A549 (cell line): Measurements from ENCODE around the gene PUS1. TPM values are rescaled to one million over a fixed set of nuclear protein-coding genes. Genes with fewer than 3 reads are reported as not detected.

Experiments used
- ATAC-seq, 2 experiments: fragments of 200-7000 bp in 1 of 2; fragments of >200 bp in 1 of 2; cut with Nextera tagmentation in 1 of 2; cut with Tn5 transposase in 1 of 2; 3 replicates each; pipeline versions ENCODE4 v1.8.0 to v1.9.1; 2018 to 2020; ENCODE audit warnings: mild to moderate bottlenecking in 1 of 2, moderate library complexity in 1 of 2
- CTCF ChIA-PET: fragments of 300-600 bp; sonication (Branson Sonifier 250); formaldehyde crosslinking; extraction: SDS; loops from one replicate; lab custom pipeline; 2021; ENCODE audit warnings: antibody characterized with exemption, inconsistent platforms; lab: Yijun Ruan, JAX
- POLR2A ChIA-PET: fragments of 350-600 bp; formaldehyde crosslinking; extraction: SDS; loops from one replicate; lab custom pipeline; 2021; ENCODE audit warnings: antibody characterized with exemption, inconsistent platforms; lab: Yijun Ruan, JAX
- DNase-seq, 2 experiments: peaks; one replicate each; pipeline versions ENCODE4 v3.0.0 to v3.0.0-alpha.2; 2011 to 2016; ENCODE audit warnings: low read depth in 1 of 2, low spot score in 1 of 2
- FAIRE-seq: peaks from 2 replicates; lab custom pipeline; 2011; peaks lifted over from hg19 to GRCh38; lab: Jason Lieb, UNC
- H3K27ac ChIP-seq, 2 experiments: fragments of >200 bp; sonication (Bioruptor Twin); formaldehyde crosslinking; 3 replicates each; pipeline ENCODE4 v1.5.1; 2016 to 2017
- H3K4me1 ChIP-seq: fragments of >200 bp; sonication (Bioruptor Twin); formaldehyde crosslinking; 3 replicates; pipeline ENCODE4 v1.6.1; 2016
- H3K4me2 ChIP-seq: fragments of >200 bp; sonication (Bioruptor Twin); formaldehyde crosslinking; 3 replicates; pipeline ENCODE4 v1.6.1; 2016
- H3K4me3 ChIP-seq: fragments of >200 bp; sonication (Bioruptor Twin); formaldehyde crosslinking; 3 replicates; pipeline ENCODE4 v1.5.1; 2016
- H3K9me3 ChIP-seq: fragments of >200 bp; sonication (Bioruptor Twin); formaldehyde crosslinking; 3 replicates; pipeline ENCODE4 v1.6.1; 2016
- CBX2 ChIP-seq: fragments of 200-600 bp; sonication (generic); IDR thresholded peaks from 2 replicates; pipeline ENCODE4 v1.6.1; 2016; ENCODE audit warnings: low read depth, mild to moderate bottlenecking, borderline replicate concordance
- CEBPB ChIP-seq, 2 experiments: fragments of >200 bp in 1 of 2; sonication (Bioruptor Twin) in 1 of 2; formaldehyde crosslinking in 1 of 2; IDR thresholded peaks; 2 replicates each; pipeline ENCODE4 v1.6.1; 2012 to 2016
- CHD2 ChIP-seq: fragments of 150-350 bp; IDR thresholded peaks from 2 replicates; pipeline ENCODE4 v1.6.1; 2014; ENCODE audit warnings: low read length; ENCODE audit not compliant: partially characterized antibody
- E2F6 ChIP-seq: IDR thresholded peaks from 2 replicates; pipeline ENCODE4 v1.6.1; 2012; ENCODE audit warnings: low read depth, borderline replicate concordance
- ELK1 ChIP-seq: fragments of 150-350 bp; IDR thresholded peaks from 2 replicates; pipeline ENCODE4 v1.6.1; 2014; ENCODE audit warnings: low read depth, mild to moderate bottlenecking, low read length
- ESRRA ChIP-seq: fragments of 150-350 bp; IDR thresholded peaks from 2 replicates; pipeline ENCODE4 v1.6.1; 2014; ENCODE audit warnings: mild to moderate bottlenecking, low read length, borderline replicate concordance
- FOXS1 ChIP-seq: fragments of 250-450 bp; sonication (Bioruptor Pico); IDR thresholded peaks from 2 replicates; pipeline ENCODE4 v1.5.0; 2020; ENCODE audit warnings: mild to moderate bottlenecking, moderate library complexity
- GATA3 ChIP-seq: IDR thresholded peaks from 2 replicates; pipeline ENCODE4 v1.6.1; 2012; ENCODE audit warnings: borderline replicate concordance
- HDAC2 ChIP-seq: fragments of 200-600 bp; sonication (generic); IDR thresholded peaks from 2 replicates; pipeline ENCODE4 v1.6.1; 2016
- HES2 ChIP-seq: fragments of >200 bp; sonication (Bioruptor Twin); formaldehyde crosslinking; IDR thresholded peaks from 2 replicates; pipeline ENCODE4 v1.6.1; 2016
- HMGXB4 ChIP-seq: fragments of 250-450 bp; sonication (Bioruptor Pico); IDR thresholded peaks from 2 replicates; pipeline ENCODE4 v1.5.0; 2021; ENCODE audit warnings: mild to moderate bottlenecking, moderate library complexity, borderline replicate concordance
- JUN ChIP-seq, 2 experiments: fragments of >200 bp; sonication (Bioruptor Twin); formaldehyde crosslinking; IDR thresholded peaks; 2 replicates in 1 of 2; 3 replicates in 1 of 2; pipeline ENCODE4 v1.6.1; 2016 to 2017
- JUNB ChIP-seq: fragments of >200 bp; sonication (Bioruptor Twin); formaldehyde crosslinking; IDR thresholded peaks from 2 replicates; pipeline ENCODE4 v1.6.1; 2016
- MAFK ChIP-seq: fragments of 450-650 bp; IDR thresholded peaks from 2 replicates; pipeline ENCODE4 v1.6.1; 2014; ENCODE audit not compliant: partially characterized antibody
- NPAS2 ChIP-seq: fragments of 250-450 bp; sonication (Bioruptor Pico); IDR thresholded peaks from 2 replicates; pipeline ENCODE4 v1.8.0; 2022; ENCODE audit warnings: mild to moderate bottlenecking, moderate library complexity, borderline replicate concordance
- NR3C1 ChIP-seq: fragments of >200 bp; sonication (Bioruptor Twin); formaldehyde crosslinking; IDR thresholded peaks from 3 replicates; pipeline ENCODE4 v1.6.1; 2017
- RARB ChIP-seq: fragments of 250-450 bp; sonication (Bioruptor Pico); IDR thresholded peaks from 2 replicates; pipeline ENCODE4 v1.8.0; 2021; ENCODE audit warnings: mild to moderate bottlenecking, moderate library complexity
- RCOR1 ChIP-seq: fragments of 150-350 bp; IDR thresholded peaks from 2 replicates; pipeline ENCODE4 v1.6.1; 2014; ENCODE audit warnings: antibody characterized with exemption, low read length, low read depth
- RNF2 ChIP-seq: fragments of 200-600 bp; sonication (generic); IDR thresholded peaks from 2 replicates; pipeline ENCODE4 v1.6.1; 2016; ENCODE audit warnings: low read depth, mild to moderate bottlenecking, antibody characterized with exemption, moderate library complexity, borderline replicate concordance
- USF2 ChIP-seq: fragments of 450-650 bp; IDR thresholded peaks from 2 replicates; pipeline ENCODE4 v1.6.1; 2014; ENCODE audit warnings: antibody characterized with exemption
- ZSCAN20 ChIP-seq: fragments of 250-450 bp; sonication (Bioruptor Pico); IDR thresholded peaks from 2 replicates; pipeline ENCODE4 v1.8.0; 2022; ENCODE audit warnings: mild to moderate bottlenecking, moderate library complexity
- WGBS: methylation state at CpG from one replicate; pipeline ENCODE4 v1.1.6; 2017; ENCODE audit errors: missing lambda C conversion rate; 5-methylcytosine and 5-hydroxymethylcytosine counted together
- polyA plus RNA-seq, 4 experiments: library from polyadenylated mRNA; depleted of rRNA in 3 of 4; stranded (reverse); fragments of >200 nt; fragmentation: RNase III in 1 of 4; extraction: RNeasy Plus Mini Kit Qiagen cat#74134 plus additional on column Dnase treatment in 1 of 4; gene quantifications; 2 replicates in 3 of 4; 3 replicates in 1 of 4; pipeline ENCODE4 v1.2.3, GENCODE V29; 2011 to 2017

Gene PUS1
- polyA plus RNA-seq, 2 of the 4 experiments (the other 2 are of a cell fraction): 51.1 to 62.8 TPM

- no peak overlapping the region for H3K27ac ChIP-seq
- peaks cover 1% of the 10 kb centered on the region; the same call in 1 of the 3 replicates for H3K4me1 ChIP-seq
- H3K9me3 ChIP-seq: no peaks in the 10 kb centered on the region
- no peak overlapping the region for H3K4me3 ChIP-seq
- TF ChIP-seq RARB (CRISPR knock-in tag) (no peak), CEBPB (IDR thresholded peaks at IDR 0.05) (no peak), GATA3 (no peak), JUNB (no peak), HDAC2 (no peak), NPAS2 (no peak), RCOR1 (no peak), CBX2 (no peak), CHD2 (no peak), ELK1 (no peak), ESRRA (no peak), ZSCAN20 (CRISPR knock-in tag) (no peak), JUN (IDR thresholded peaks at IDR 0.05) (no peak), HES2 (no peak), FOXS1 (CRISPR knock-in tag) (no peak), MAFK (no peak), USF2 (no peak), RNF2 (no peak)
- ChIA-PET CTCF (interaction anchor here (1.1 to 1.4 kb wide), 2 partner anchors 27 to 130 kb away, joined by 3 to 5 read pairs; no protein-coding TSS in a partner anchor), POLR2A (no interaction called here)
- 94% methylated on average over 10 of the region's 10 CpGs for WGBS
- DNase-seq: no peak
- no peak for FAIRE-seq
- no peak overlapping the region for H3K4me2 ChIP-seq
- ATAC-seq: no peak
Observed at GRCh38 chr12:131981388-131981787, 52.3 kb downstream of the PUS1 start.

- ChIA-PET CTCF (interaction anchor here (0.9 to 1.5 kb wide), 5 partner anchors 19 to 132 kb away, joined by 3 to 5 read pairs (median 4); partner anchors contain the start of gene EP400), POLR2A (no interaction called here)
- ATAC-seq (no peak), FAIRE-seq (no peak), DNase-seq (no peak)
- peaks cover 8% of the 10 kb centered on the region for H3K4me1 ChIP-seq
- WGBS: 90% methylated on average over 15 of the region's 17 CpGs
- no peak overlapping the region for H3K4me2 ChIP-seq
- no peak overlapping the region for H3K4me3 ChIP-seq
- H3K9me3 ChIP-seq: no peaks in the 10 kb centered on the region
- TF ChIP-seq JUN (IDR thresholded peaks at IDR 0.05) (no peak), HMGXB4 (no peak), NR3C1 (no peak), JUNB (no peak), CEBPB (IDR thresholded peaks at IDR 0.05) (no peak), HES2 (no peak), E2F6 (no peak)
- no peak overlapping the region for H3K27ac ChIP-seq
Observed at GRCh38 chr12:131982041-131982440, 53.0 kb downstream of the PUS1 start.
